GM15510 (cell line): ENCODE data around the gene CCDC187.

Source experiments
- POLR2A ChIP-seq: IDR thresholded peaks from 3 replicates; pipeline ENCODE4 v1.6.1; 2011; ENCODE audit warnings: borderline replicate concordance; ENCODE audit not compliant: insufficient read length; ENCODE audit errors: extremely low read depth

CCDC187 gene

DNA sequence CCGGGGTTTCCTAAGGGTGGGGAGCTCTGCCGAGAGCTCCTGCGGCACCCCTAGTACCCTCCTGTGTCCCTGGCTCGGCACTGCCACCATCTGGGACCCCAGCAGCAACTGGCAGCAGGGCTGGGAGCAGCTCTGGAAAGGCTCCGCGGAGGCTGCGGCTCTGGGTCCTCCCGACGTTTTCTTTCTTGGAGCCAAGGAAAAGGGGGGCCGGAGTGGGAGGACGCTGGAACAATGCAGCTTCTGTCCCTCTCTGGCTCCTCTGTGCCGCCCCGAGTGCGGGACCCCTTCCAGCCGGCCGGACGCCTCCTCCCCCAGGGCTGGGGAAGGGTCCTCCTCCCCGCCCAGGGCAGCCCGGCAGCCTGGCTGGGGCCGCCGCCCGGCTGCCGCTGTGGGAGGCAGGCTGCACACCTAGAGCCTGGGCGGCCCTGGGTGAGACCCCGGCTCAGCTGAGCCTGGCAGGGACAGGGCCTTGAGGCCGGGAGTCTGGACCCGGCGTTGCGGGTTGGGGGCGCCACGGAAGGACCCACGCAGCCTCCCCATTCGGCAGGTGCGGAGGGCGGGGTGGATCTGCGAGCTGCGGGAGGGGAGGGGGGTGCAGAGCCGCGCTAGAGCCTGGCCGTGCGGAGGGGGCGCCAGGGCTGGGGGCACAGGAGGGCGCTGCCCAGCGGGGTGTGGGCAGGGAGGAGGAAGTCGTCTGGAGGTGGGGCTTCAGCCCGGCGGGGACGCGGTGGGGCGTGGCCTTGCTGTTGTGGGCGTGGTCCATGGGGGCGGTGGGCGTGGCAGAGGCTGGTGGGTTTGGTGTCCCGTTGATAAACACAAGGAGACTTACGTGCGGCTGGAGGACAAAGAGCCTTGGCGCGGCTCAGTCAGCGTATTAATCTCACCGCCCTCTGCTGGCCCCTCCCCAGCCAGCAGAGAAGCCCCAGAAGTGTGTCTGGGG is 38.6 kb upstream of the CCDC187 start:
- no peak for TF ChIP-seq POLR2A

DNA sequence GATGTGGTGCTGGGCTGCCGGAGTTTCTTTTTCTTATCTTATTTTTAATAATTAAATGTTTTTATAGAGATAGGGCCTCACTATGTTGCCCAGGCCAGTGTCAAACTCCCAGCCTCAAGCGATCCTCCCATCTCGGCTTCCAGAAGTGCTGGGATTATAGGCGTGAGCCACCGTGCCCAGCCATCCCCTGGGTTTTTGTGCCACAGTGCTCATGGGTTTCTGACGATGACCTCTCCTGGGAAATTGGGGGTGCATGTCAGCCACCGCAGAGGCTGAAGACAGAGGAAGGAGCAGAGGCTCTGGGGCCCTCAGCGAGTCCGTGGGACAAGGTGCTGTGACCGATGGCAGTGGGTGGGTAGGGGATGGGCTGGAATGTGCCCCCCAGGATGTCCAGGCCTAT is 37.9 kb upstream of the CCDC187 start:
- no peak for TF ChIP-seq POLR2A

DNA sequence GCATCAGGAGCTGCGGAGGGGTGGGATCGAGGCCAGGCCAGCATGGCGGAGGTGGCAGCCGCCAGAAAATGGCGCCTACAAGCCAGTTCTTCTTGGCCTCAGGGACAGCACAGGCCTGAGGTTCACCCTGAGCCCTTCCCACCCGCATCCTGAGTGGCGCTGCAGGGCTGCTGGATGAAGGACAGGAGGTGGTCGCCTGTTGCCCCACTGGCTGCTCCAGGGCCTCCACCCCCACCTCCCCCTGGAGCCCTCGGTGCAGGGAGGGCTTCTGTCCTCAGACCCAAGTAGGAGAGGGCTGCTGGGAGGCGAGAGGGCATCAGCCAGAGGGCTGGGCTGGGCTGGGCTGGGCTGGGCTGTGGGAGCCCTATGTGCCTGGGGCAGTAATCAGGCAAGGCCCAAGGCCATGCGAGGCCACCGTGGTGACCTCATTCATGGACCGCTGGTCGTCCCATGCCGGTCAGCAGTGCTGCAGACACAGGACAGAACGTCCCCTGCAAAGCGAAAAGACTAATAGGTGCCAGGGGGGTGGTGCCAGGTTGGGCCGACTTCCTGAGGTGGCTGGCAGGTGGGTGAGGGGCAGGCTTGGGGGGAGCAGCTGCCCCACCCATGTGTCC is 37.3 kb upstream of the CCDC187 start:
- TF ChIP-seq POLR2A, result no peak

DNA sequence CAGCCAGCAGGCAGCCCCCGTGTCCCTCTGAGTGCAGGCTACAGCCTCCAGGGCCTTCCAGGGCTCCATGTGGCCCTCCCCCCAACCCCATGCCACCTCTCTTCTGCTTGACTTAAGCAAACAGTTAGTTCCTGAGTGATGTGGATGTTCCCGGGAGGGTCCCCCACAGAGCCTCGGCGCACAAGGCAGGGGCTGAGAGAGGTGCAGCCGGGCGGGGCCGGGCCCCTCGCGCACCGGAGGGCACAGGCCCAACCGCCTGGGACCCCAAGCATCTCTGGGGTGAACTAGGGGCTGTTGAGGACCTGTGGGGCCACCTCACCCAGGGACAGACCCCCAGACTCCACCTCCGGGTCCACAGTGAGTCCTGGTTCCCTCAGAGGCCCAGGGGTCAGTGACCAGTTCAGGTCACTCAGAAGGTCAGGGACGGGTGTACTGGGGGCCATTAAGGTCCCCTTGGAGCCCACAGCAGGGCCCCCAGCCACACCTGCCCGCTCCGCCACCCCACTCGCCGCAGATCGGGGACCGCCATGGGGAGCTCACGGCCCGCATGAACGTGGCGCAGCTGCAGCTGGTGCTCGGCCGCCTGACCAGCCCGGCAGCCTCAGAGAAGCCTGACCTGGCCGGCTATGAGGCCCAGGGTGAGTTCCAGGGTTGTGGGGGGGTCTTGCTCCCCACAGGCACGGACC is 36.6 kb upstream of the CCDC187 start:
- no peak for TF ChIP-seq POLR2A

DNA sequence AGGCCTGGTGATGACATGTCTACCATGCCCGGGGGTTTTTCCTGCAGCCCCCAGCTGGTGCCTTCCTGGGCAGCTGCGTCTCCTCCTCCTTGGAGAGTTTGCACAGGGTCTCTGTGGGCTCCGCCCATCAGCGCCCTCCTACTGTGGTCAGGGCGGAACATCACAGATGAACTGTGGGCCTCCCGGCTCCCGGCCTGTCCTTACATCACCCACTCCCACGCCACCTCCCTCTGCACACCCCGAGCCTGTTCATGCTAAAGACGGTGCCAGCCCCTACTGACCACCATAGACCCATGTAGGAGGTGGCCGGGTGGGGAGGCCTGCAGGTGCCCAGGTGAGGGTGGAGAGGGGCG is 36.0 kb upstream of the CCDC187 start:
- TF ChIP-seq POLR2A, result no peak

DNA sequence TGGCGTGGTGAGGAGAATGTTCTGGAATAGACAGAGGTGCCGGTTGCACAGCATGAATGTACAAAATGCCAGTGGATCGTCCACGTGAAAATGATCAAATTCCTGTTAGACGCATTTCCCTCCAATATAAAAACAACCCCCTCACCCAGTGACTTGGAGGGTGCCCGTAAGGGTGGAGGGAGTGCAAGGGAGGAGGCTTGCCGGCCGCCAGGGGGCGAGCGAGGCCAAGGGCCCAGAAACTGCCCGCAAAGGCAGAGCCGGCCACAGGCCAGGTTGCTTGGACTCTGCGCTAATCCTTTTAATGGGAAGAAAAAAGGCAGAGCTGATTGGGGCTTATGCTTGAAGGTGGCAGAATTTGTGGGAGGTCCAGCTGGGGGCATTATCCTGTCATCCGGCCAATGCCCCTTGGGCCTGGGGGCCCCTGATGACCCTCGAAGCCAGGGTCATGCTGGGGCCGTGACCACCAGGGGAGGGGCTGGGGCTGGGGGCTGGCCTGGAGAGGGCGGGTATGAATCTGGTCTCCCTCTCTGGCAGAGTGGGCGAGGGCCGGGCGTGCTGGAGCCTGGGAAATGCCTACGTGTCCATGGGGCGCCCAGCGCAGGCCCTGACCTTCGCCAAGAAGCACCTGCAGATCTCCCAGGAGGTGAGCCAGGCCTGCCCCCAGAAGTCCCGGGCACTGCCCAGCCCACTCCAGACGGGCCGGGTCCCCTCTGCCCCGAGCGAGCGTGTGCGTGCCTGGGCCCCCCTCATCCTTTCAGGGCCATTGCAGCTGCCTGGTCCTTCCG is 35.5 kb upstream of the CCDC187 start:
- TF ChIP-seq POLR2A, result no peak

DNA sequence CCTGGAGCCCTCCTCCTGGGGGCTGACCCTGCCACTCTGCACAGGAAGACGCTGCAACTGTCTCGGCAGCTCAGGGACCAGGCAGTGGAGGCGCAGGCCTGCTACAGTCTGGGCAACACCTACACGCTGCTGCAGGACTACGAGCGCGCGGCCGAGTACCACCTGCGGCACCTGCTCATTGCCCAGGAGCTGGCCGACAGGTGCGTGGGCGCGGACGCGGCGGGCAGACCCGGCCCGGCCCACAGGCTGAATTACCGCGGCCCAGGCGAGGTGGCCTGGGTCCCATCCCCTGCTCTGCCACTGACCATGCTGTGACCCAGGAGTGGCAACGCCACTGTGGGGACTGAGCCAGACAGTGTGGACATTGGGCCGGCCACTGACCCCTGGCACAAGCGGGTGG is 34.6 kb upstream of the CCDC187 start:
- no peak for TF ChIP-seq POLR2A

DNA sequence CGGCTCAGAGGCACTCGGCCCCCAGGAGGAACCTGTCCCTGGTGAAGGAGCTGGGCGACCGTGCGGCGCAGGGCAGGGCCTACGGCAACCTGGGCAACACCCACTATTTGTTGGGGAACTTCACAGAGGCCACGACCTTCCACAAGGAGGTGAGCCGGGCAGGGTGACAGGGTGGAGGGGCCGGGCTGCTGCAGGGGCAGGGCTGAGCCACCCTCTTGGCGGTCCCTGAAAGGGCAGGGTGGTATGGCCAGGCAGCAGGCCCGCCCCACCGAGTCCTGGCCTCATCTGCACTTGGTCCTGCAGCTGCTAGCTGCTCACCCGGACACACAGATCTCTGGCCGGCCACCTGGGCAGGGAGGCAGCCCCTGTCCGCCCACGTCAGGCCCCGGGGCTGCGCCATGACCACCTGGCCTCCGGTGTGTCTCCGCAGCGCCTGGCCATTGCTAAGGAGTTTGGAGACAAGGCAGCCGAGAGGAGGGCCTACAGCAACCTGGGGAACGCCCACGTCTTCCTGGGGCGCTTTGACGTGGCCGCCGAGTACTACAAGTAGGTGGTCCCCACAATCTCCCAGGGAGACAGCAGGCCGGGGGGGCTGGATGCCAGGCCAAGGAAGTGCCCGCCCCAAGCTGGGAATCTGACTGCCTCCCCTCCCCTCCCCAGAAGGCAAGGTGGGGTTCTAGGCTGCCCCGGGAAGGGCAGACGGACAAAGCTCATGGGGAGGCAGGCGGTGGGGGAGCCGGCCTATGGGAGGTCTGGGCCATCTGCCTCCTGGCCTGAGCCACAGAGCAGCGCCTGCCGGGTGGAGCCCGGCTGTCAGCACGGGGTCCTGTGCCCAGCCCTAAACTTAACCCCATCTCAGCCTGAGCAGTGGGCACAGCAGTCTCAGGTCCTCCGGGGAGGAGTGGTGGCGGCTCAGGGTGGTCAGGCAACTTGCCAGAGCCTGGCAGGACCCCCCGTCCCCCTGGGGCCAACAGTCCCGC is 33.8 kb upstream of the CCDC187 start:
- no peak for TF ChIP-seq POLR2A

DNA sequence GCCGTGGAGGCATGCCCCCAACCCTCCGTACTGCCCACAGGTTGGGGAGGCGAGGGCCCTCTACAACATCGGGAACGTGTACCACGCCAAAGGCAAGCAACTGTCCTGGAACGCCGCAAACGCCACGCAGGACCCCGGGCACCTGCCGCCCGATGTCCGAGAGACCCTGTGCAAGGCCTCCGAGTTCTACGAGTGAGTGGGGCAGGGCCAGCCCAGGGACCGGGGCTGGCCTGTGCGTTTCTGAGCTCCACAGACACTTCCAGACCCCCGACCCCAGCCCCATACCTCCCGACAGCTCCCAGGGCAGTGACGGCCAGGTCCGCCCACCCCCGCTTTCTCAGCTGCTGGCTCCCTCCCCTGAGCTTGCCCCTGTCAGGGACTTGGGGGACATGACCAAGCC is 33.0 kb upstream of the CCDC187 start:
- TF ChIP-seq POLR2A, result no peak

DNA sequence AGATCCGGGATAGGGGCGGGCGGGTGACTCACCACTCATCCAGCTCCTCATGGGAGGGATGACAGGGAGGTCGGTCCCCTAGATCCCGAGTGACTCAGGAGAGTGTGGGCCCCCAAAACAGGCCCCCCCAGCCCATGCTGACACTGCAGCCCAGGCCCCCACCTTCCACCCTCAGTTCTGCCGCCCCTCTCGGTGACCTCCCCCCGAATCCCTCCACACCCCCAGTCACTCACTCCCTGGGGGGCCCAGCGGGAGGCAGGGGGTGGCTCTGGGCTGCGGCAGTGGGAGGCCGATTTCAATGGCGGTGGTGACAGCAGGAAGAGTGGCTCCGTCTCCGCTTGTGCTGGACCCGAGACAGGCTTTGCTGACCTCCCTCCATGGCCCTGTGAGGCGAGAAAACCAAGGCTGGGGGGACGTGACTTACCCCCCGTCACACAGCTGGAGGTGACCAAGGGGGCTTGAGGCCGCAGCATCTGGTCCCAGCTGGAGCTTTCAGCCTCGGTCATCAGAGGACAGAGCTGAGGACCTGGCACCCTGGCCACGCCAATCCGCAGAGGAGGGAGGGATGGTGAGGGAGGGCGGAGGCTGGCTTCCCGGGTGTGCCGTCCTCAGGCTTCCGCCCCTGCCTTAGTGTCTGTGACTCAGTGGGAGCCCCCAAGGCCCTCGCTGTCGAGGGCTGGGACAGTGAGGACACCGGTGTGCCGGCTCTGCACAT is 32.4 kb upstream of the CCDC187 start:
- no peak for TF ChIP-seq POLR2A

DNA sequence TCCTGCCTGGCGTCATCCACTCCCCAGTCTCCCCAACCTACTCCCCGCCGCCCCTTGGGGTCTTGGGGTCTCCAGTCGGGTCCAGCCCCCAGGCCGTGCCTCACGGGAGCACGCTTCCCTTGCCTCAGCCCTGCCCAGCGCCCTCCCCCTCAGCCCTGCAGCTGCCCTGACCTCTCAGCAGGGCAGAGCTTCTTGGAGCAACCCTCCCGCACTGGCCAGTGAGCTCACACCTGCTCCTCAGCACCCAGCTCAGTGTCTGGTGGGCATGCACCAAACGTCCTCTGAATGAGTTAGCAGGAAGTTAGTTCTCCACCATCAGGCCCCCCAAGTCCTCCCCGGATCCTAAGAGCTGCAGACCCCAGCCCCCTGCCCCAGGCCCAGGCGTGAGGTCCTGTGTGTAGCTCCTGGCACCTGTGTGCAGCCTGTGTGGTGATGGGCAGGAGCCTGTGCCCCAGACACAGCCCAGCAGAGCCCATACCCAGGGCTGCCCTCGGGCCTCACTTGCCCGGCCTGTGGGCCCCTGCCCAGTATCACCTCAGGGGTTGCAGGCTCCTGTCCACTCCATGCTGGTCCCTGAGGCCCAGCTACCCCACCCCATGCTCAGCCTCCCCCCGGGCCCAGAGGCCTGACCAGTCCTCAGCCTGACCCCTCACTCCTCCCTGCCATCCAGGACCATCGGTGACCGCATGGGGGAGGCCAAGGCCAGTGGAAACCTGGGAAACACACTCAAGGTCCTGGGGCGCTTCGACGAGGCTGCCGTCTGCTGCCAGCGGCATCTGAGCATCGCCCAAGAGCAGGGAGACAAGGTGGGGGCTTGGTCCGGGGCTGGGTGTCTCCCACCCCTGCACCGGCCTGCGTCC is 31.6 kb upstream of the CCDC187 start:
- TF ChIP-seq POLR2A, result no peak

DNA sequence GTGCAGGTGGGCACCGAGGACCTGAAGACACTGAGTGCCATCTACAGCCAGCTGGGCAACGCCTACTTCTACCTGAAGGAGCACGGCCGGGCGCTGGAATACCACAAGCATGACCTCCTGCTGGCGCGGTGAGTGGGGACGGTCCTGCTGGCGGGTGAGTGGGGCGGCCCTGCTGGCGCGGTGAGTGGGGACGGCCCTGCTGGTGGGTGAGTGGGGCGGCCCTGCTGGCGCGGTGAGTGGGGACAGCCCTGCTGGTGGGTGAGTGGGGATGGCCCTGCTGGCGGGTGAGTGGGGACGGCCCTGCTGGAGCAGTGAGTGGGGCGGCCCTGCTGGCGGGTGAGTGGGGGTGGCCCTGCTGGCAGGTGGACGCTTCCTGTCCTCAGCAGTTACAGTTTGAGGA is 30.6 kb upstream of the CCDC187 start:
- TF ChIP-seq POLR2A, result no peak

DNA sequence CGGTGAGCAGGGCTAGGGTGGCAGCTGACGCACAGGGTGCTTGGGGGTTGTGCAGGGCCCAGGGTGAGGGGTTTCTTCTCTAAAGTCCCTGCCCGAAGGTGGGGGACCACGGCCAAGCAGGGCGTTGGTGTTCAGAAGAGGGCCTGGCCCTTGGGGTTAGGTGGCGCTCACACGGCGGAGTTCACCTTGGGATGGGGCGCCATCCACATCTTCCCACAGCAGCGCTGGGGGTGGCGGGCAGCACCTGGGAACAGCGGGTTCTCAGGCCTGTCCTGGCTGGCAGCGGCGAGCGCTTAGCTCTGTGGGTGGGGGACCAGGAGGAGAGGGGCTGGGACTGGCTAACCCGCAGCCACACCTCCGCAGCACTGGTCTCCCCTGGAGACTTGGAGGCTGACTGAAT is 29.6 kb upstream of the CCDC187 start:
- no peak for TF ChIP-seq POLR2A

DNA sequence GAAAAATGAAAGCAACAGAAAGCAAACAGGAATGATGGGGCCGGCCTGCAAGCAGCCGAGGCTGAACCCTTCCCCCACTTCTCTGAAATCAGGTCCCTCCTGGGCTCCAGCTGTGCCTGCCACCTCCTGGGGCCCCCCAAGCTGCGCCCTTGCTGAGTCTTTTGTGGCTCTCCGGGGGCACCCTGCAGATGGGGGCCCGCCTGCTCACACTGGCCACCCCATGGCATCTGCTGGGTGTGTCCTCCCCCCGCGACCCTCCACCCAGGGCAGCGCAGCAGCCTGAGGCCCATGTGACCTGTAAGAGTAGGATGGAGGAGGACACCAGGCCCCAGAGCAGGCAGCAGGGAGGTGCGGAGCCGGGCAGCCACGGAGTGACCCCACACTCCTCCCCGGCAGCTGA is 29.2 kb upstream of the CCDC187 start:
- no peak for TF ChIP-seq POLR2A
